Measurements from ENCODE around the gene ZNF446. TPM values are rescaled to one million over a fixed set of nuclear protein-coding genes. Genes with fewer than 3 reads are reported as not detected.
A peak's percentile ranks its signal among the peaks of the same experiment; 100 is the strongest.

Gene ZNF446
- total and polyA plus RNA-seq, 7 donors = 3.5 to 8.7 (median 6.2) TPM

DNA sequence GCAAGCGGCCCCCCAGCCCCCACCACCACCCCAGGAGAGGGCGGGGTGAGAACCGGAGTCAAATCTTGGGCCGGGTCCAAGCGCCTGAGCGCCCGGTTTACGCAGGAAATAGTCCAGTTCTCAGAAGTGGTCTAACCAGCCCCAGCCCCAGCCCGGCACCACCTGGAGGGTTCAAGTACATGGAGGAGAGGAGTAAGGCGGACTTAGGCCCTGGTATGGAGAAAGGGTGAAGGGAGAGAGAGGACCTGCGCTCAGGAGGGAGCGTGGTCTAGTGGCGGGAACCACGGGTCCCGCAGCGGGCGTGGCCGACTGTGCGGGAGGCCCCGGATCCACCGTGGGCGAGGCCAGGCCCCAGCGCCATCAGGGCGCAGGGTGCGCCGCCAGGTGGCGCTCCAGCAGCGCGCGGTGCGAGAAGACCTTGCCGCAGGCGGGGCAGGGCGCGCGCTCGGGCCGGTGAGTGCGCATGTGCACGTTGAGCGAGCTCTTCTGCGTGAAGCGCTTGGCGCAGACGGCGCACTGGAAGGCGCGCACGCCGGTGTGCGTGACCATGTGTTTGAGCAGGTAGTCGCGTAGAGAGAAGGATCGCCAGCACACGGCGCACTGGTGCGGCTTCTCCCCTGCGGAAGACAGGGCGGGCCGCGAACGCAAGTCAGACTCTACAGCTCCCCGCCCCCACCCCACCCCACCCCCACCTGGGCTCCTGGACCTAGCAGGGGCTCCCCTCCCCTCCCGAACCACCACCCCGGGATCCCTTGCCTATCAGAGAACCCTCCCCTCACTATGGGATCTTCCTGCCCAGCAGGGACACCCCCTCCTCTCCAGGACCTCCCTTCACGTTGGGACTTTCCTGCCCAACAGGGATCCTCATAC is 37.8 kb downstream of the ZNF446 start:
- no peaks in the 10 kb centered on the region for H3K27me3 ChIP-seq (ENCODE audit: insufficient read depth in 3 of 3, low read length in 2 of 3)
- H3K27ac ChIP-seq = peak overlapping the region; percentile 71
- peaks cover 26% of the 10 kb centered on the region for H3K4me1 ChIP-seq
- TF ChIP-seq, protein P1, sequence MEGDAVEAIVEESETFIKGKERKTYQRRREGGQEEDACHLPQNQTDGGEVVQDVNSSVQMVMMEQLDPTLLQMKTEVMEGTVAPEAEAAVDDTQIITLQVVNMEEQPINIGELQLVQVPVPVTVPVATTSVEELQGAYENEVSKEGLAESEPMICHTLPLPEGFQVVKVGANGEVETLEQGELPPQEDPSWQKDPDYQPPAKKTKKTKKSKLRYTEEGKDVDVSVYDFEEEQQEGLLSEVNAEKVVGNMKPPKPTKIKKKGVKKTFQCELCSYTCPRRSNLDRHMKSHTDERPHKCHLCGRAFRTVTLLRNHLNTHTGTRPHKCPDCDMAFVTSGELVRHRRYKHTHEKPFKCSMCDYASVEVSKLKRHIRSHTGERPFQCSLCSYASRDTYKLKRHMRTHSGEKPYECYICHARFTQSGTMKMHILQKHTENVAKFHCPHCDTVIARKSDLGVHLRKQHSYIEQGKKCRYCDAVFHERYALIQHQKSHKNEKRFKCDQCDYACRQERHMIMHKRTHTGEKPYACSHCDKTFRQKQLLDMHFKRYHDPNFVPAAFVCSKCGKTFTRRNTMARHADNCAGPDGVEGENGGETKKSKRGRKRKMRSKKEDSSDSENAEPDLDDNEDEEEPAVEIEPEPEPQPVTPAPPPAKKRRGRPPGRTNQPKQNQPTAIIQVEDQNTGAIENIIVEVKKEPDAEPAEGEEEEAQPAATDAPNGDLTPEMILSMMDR (IDR thresholded peaks at IDR 0.05) = peak; percentile 89
- intact Hi-C loops (cut with DNase I) = no loop called here
- peaks cover 0 to 20% of the 10 kb centered on the region in 2 donors for H3K36me3 ChIP-seq (ENCODE audit: insufficient read depth in 1 of 2, low read depth in 1 of 2)
- no peaks in the 10 kb centered on the region for H3K9me3 ChIP-seq
- ATAC-seq (peak; percentile 91 to 93 (median 92)), DNase-seq (peak; percentile 92 to 94)
- 26 to 31% (median 27%) methylated on average over 52 to 66 of the region's 66 CpGs for WGBS, 3 donors
- H3K4me3 ChIP-seq = peak overlapping the region; percentile 63

DNA sequence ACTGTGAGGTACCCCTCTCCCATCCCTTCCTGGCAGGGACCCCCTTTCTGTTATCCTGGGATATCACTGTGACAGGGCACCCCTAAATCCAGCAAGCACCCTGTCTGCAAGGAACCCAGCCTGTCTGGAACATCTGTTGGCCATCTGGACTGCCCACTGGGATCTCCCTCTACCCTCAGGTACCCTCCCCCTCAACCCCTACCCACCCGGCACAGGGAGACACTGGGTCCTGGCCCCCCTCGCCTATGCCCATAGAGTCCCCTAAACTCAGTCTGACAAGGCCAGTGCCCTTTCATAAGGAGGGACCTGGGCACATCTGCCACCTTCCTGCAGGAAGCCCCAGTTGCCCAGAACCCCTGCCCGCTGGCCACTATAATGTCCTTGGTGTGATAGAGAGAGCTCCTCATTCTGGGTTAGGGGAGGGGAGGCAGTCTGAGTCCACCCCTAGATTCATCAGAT is 38.4 kb downstream of the ZNF446 start:
- no peaks in the 10 kb centered on the region for H3K9me3 ChIP-seq
- H3K4me3 ChIP-seq = peak overlapping the region; percentile 63
- 72 to 80% (median 72%) methylated on average over 3 of the region's 3 CpGs for WGBS, 3 donors
- ATAC-seq (no peak), DNase-seq (no peak)
- H3K4me1 ChIP-seq = peaks cover 26% of the 10 kb centered on the region
- no peaks in the 10 kb centered on the region for H3K27me3 ChIP-seq (ENCODE audit: insufficient read depth in 3 of 3, low read length in 2 of 3)
- peaks cover 0 to 20% of the 10 kb centered on the region in 2 donors for H3K36me3 ChIP-seq (ENCODE audit: insufficient read depth in 1 of 2, low read depth in 1 of 2)
- TF ChIP-seq, protein P1 (IDR thresholded peaks at IDR 0.05) = no peak
- intact Hi-C loops (cut with DNase I) = no loop called here
- H3K27ac ChIP-seq = peak overlapping the region; percentile 71

DNA sequence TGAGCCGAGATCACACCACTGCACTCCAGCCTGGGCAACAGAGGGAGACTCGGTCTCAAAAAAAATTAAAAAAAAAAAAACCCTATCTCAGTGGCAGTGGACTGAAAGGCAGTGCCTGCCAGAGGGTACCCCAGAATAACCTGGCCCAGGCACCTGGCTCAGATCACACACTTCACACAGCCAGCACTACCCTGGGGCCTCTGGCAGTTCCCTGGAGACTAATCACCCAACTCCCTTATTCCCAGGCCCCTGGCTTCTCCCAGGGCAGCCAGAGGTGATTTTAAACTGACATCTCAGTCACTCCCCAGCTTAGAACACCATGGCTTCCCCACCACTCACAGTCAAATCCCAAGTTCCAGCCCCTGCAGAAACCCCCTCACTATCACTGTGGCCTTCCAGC is 39.1 kb downstream of the ZNF446 start:
- 90 to 94% (median 92%) methylated on average over 2 of the region's 2 CpGs for WGBS, 3 donors
- intact Hi-C loops (cut with DNase I) = no loop called here
- peaks cover 27% of the 10 kb centered on the region for H3K4me1 ChIP-seq
- H3K27me3 ChIP-seq (ENCODE audit: insufficient read depth in 3 of 3, low read length in 2 of 3) = no peaks in the 10 kb centered on the region
- peaks cover 0 to 20% of the 10 kb centered on the region in 2 donors for H3K36me3 ChIP-seq (ENCODE audit: insufficient read depth in 1 of 2, low read depth in 1 of 2)
- TF ChIP-seq, protein P1 (IDR thresholded peaks at IDR 0.05) = no peak
- no peak for DNase-seq
- ATAC-seq = no peak
- H3K9me3 ChIP-seq = no peaks in the 10 kb centered on the region
- no peak overlapping the region for H3K4me3 ChIP-seq
- H3K27ac ChIP-seq = no peak overlapping the region

DNA sequence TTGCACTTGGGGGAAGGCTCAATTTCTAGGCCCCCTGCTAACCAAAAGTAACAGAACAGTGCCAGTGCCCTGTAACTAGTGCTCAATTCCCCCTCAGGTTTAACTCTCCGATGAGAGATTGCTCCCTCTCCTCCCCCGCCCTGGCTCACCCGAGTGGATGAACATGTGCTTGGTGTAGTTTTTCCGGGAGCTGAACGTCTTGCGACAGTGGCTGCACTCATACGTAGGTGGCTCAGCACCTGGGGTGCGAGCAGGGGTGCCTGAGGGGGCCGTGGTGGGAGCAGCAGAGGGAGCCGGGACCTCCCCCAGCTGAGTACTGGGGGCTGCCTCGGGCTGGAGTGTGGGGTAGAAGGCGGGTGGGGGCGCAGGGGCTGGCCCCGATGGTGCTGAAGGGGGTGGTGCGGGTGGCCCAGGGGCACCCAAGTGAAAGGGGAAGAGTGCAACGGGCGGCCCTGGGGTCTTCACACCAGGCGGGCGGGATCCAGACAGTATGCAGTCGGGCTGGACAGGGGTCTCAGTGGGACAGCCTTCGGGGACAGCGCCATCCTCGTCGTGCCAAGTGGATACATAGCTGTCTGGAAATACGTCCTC is 40.2 kb downstream of the ZNF446 start:
- TF ChIP-seq, protein P1 (IDR thresholded peaks at IDR 0.05) = no peak
- H3K36me3 ChIP-seq (ENCODE audit: insufficient read depth in 1 of 2, low read depth in 1 of 2) = peaks cover 0 to 20% of the 10 kb centered on the region in 2 donors
- no peak for ATAC-seq

More for the DNA sequence above, 40.2 kb downstream of the ZNF446 start:
- no peak overlapping the region for H3K4me3 ChIP-seq
- H3K27ac ChIP-seq = peak overlapping the region; percentile 46
- DNase-seq = no peak
- 77 to 82% (median 78%) methylated on average over 22 to 25 of the region's 25 CpGs for WGBS, 3 donors
- no peaks in the 10 kb centered on the region for H3K9me3 ChIP-seq
- H3K4me1 ChIP-seq = peaks cover 33% of the 10 kb centered on the region
- H3K27me3 ChIP-seq (ENCODE audit: insufficient read depth in 3 of 3, low read length in 2 of 3) = no peaks in the 10 kb centered on the region
- intact Hi-C loops (cut with DNase I) = no loop called here
